Measurements from ENCODE around the gene CTDSP2.
A peak's percentile ranks its signal among the peaks of the same experiment; 100 is the strongest.
"Not testable (repeated sequence)": the region's sequence is repeated elsewhere in the genome, so short reads cannot be mapped to it uniquely, and the experiment has no call there.

The CTDSP2 gene

DNA sequence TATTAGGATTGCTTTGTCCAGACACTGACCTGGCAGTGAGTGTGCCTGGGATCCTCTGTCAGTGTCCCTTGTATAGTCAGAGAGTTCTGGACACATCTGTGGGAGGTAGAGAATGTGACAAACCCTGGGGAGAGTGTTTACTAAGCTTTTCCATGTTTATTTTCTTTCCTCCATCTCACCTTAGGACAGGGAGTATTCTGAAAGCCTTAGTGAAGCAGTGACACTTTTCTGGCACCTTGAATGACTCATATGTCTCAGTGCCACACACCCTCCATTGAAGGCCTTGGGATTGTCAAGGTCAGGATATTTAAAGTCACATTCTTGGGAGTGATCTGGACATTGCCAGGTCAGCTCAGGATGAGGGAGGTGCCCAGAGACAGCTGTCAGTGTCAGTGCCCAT is 34.9 kb upstream of the CTDSP2 start:
- no peak for DNase-seq (ENCODE audit: low spot score)

- DNase-seq (ENCODE audit: low spot score): peak; percentile 50
Measured at GRCh38 chr12:57881035-57881434, 34.5 kb upstream of the CTDSP2 start.

- DNase-seq (ENCODE audit: low spot score): no peak
Measured at GRCh38 chr12:57877876-57878275, 31.3 kb upstream of the CTDSP2 start.

- no peak for DNase-seq (ENCODE audit: low spot score)
Measured at GRCh38 chr12:57875753-57876547, 29.4 kb upstream of the CTDSP2 start.

- no peak for DNase-seq (ENCODE audit: low spot score)
Measured at GRCh38 chr12:57874166-57875108, 27.9 kb upstream of the CTDSP2 start.

GRCh38 chr12:57872362-57872761 is 25.8 kb upstream of the CTDSP2 start:
- no peak for DNase-seq (ENCODE audit: low spot score)

- DNase-seq (ENCODE audit: low spot score): no peak
Measured at GRCh38 chr12:57869927-57870318, 23.4 kb upstream of the CTDSP2 start.

DNA sequence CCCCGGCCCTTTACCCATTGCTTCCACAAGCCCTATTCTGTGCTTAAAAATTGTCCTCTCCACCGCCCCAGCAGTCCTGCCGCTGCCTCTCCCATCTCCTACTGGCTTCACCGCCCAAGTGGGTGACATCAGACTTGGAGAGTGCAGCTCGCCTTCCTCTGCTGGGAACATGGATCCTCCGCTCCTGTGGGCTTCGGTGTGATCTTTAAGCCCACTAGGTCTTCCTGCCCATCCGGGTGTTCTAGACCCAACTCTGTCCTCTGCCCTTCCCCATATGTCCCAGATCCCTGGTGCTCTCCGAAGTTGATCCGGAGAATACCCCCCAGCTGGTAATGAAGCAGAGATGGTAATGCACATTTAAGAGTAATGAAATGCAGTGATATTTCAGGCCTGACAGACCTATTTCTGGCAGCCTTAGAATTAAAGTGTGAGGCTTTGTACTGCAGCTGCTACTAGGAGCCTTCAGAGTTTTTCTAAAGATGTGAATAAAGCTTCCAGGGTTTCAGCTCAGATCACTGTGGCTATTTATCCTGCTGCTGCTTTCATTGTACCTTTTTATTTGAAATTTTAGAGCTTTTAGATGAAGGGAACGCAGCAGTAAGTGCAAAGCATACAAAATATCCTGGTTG is 22.9 kb upstream of the CTDSP2 start:
- peak; percentile 56 for DNase-seq (ENCODE audit: low spot score)

- DNase-seq (ENCODE audit: low spot score): peak; percentile 68
Measured at GRCh38 chr12:57868851-57869268, 22.3 kb upstream of the CTDSP2 start.

DNA sequence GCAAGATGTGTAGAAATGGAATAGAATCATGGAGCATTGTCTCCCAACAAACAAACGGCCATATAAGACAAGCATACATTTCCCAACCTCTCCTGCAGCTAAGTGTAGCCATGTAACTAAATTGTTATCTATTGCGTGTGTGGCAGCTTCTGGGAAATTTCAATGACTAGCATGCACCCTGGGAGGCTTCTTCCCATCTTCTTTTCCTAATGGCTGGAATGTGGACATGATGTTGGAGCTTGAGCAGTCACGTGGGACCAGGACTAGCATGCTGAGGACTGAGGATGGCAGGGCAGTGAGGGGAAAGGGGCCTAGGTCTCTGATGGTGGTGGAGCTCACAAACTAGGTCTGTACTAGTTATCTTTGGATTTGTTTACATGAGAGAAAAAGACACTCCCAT is 21.7 kb upstream of the CTDSP2 start:
- DNase-seq (ENCODE audit: low spot score): no peak

GRCh38 chr12:57866308-57867019 is 19.9 kb upstream of the CTDSP2 start:
- DNase-seq (ENCODE audit: low spot score): no peak

GRCh38 chr12:57865084-57865751 is 18.7 kb upstream of the CTDSP2 start:
- DNase-seq (ENCODE audit: low spot score): peak; percentile 96

GRCh38 chr12:57864442-57865083 is 18.0 kb upstream of the CTDSP2 start:
- DNase-seq (ENCODE audit: low spot score): peak; percentile 72

GRCh38 chr12:57863676-57864075 is 17.1 kb upstream of the CTDSP2 start:
- no peak for DNase-seq (ENCODE audit: low spot score)

GRCh38 chr12:57861967-57862366 is 15.4 kb upstream of the CTDSP2 start:
- DNase-seq (ENCODE audit: low spot score): no peak

DNA sequence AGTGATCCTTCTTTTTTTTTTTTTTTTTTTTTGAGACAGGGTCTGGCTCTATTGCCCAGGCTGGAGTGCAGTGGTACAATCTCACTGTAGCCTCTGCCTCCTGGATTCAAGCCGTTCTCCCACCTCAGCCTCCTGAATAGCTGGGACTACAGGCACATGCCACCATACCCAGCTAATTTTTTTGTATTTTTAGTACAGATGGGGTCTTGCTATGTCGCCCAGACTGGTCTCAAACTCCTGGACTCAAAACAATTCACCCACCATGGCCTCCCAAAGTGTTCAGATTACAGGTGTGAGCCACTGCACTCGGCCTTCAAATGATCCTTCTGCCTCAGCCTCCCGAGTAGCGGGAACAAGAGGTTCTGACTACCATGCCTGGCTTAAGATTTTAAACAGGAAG is 14.4 kb upstream of the CTDSP2 start:
- DNase-seq (ENCODE audit: low spot score): not testable (repeated sequence)

GRCh38 chr12:57859121-57859520 is 12.6 kb upstream of the CTDSP2 start:
- no peak for DNase-seq (ENCODE audit: low spot score)

GRCh38 chr12:57858123-57858522 is 11.6 kb upstream of the CTDSP2 start:
- not testable (repeated sequence) for DNase-seq (ENCODE audit: low spot score)

DNA sequence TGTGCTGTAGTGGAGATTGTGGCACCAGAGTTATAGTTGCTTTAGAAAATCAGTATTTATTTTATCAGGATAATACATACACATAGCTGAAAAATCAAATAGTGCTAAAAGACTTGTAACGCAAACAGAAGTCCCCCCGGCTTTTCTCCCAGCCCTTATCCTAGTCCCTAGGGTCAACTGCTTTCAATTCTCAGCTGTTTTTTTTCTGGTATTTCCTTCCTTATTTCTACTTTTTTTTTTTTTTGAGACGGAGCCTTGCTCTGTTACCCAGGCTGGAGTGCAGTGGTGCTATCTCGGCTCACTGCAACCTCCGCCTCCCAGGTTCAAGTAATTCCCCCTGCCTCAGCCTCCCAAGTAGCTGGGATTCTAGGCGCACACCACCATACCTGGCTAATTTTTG is 8.4 kb upstream of the CTDSP2 start:
- no peak for DNase-seq (ENCODE audit: low spot score)

- DNase-seq (ENCODE audit: low spot score): no peak
Measured at GRCh38 chr12:57853864-57854556, 7.5 kb upstream of the CTDSP2 start.
